ENCODE measurements around the gene TRMU. TPM values are rescaled to one million over a fixed set of nuclear protein-coding genes. Genes with fewer than 3 reads are reported as not detected.
A peak's percentile ranks its signal among the peaks of the same experiment; 100 is the strongest.

The TRMU gene
- total RNA-seq, 1 donor from 2014 or later: 42.2 TPM

DNA sequence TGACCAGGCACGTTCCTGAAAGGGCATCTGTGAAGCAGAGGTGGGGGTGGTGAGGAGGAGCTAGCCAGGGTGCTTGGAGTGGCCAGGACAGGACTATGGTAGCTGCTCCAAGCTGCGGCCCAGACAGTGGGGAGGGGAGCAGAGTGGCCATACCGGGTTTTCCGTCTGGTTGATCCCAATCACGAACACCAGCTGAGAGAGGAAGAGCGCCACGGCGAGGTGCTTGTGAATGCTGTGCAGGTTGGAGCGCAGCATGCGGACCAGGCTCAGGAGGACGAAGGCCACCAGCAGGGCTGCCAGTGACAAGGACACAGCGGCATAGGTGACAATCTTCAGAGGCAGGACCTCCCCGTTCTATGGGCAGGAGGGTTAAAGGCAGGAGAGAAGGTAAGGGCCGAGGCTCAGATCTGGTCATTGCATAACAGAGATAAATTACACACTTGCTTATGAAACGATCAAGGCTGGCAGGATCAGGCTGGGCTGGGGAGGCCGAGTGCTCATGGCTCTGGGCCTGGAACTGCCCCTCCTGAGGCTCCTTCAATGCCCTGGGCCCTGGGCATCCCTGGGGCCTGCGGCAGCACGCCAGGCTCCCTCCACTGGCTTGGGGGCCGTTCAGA, 41.5 kb downstream of the TRMU start:
- intact Hi-C loops (cut with DNase I): loop anchor here (5.0 kb wide), 1 partner anchor 160 kb away; the partner anchor contains the start of gene CELSR1
- DNase-seq (ENCODE audit: missing footprints) (peak; percentile 68), ATAC-seq (peak; percentile 54)

DNA sequence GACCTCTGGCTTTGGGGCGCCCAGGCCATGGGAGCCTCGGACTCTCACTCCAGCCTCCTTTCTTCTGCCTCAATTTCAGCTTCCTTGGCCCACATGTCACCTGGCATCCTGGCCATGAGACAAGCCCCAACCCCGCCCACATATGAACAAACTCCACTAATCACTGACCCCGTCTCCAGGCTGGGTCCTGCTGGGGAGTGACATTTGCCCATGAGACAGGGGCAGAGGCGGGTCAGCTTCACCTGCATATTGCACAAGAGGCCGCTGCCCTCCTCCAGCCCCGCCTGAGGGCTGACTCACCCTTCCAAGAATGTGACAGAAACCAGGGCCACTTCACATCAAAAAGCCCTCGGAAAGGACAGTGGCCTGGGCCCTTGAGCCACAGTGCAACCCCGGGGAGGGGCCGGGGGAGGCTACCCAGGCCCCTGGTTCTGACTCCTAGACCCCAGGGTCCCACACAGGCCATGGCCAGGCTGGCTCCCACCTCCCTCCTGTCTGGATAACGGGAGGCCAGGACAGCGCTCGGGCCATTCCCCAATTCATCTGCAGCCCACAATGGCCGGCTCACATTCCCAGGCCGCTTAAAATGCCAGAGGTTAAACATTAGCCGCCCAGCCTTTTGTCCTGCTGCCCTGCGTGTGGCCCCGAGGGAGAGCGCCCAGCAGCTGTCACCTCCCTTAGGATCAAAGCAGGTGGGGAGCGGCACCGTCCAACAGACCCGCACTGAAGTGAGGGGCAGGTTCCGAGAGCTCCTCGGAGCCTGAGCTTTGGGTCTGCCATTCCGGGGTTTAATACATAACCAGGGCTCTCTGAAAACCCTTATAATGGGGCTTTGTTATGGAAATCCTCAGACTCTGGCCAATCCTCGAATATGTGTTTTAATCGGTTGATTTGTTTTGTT, 42.3 kb downstream of the TRMU start:
- DNase-seq (ENCODE audit: missing footprints) (peak; percentile 32), ATAC-seq (peak; percentile 65)
- intact Hi-C loops (cut with DNase I): loop anchor here (5.0 kb wide), 1 partner anchor 160 kb away; the partner anchor contains the start of gene CELSR1

DNA sequence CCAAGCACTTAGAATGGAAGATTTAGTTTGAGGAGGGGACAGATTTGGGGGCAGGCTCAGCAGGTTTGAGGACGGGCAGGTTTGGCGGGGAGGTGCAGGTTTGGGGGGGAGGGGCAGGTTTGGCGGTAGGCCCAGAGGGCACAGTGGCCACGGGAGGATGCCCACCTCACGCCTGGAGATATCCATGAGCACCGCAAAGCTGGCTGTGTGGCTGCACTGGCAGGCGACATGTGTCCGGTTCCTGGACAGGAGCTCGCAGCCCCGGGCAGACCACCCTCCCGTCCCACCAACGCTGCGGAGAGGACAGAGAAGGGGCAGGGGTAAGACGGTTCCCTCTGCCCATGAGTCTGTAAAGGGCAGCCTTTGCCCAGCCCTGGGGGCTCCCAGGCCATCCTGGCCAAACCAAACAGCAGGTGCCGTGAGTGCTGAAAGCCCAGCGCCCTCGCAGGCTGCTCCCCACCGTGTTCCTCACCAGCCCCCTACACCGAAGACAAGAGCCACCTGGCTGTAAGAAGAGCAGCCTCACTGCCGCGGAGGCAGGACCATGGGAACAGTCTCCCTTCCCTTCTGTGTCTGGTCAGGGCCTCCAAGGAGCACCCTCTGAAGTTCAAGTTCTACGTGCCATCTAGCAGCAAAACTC, 43.0 kb downstream of the TRMU start:
- peak; percentile 57 for DNase-seq (ENCODE audit: missing footprints)
- intact Hi-C loops (cut with DNase I): loop anchor here (5.0 kb wide), 1 partner anchor 159 kb away; the partner anchor contains the start of gene CELSR1

DNA sequence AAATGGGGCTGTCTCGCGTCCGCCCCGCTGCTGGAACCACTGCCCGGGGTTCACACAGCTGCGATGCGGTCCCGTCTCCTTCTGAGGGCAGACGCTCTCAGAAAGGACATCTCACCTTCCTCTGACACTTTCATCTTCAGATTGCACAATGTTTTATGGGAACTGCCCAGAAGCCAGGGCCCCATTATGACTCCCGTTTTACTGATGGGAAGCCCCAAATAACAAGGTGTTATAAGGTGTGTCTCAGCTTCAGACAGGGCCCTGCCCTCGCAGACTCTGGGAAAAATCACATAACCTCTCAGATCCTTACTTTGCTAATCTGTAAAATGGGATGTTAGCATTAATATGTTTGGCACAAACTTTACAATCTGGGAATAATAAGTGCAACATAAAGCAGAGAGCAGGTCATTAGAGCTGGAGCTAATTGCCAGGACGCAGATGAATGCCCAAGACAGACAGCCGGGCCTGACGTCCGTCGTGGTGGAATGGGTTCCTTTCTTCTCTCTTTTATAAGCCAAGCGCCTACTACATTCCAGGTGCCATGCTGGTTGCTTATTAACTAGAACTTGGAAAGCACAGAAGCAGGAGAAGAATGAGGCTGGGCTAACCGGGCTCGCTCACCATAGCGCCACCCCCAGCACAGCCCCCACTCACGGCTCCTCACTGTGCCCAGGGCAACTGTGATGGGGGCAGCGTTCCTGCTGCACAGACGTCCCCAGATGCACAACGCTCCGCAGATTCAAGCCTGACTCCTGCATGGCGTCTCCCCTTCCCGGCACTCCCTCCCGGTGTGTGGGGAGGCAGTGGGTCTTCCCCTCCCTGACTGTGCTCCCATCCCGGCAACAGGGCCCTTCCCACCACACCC, 43.8 kb downstream of the TRMU start:
- DNase-seq (ENCODE audit: missing footprints) (peak; percentile 32), ATAC-seq (no peak)
- intact Hi-C loops (cut with DNase I): loop anchor here (5.0 kb wide), 1 partner anchor 158 kb away; the partner anchor contains the start of gene CELSR1

More for the DNA sequence above, 43.0 kb downstream of the TRMU start:
- ATAC-seq: no peak

DNA sequence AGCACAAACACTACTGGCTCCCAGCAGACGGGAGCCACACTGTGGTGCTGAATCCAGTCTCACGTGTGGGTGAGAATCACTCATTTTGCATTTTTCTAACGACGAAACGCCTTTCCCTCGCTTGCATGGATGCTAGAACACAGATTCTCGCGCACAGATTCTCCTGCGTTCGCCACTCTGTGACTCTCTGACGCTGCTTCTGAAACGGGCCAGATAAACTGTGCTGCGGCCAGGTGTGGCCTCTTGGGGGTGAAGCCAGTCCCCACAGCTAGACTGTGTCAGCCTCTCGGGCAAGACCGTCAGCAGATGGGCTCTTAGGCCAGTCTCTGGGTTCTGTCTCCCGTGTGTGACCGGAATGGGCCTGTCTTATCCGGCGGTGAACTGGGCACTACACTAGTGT, 44.6 kb downstream of the TRMU start:
- DNase-seq (ENCODE audit: missing footprints): peak; percentile 41
- intact Hi-C loops (cut with DNase I): no loop called here
- no peak for ATAC-seq

- peak; percentile 45 for DNase-seq (ENCODE audit: missing footprints)
- ATAC-seq: no peak
- intact Hi-C loops (cut with DNase I): no loop called here
Measured at GRCh38 chr22:46380581-46380980, 45.1 kb downstream of the TRMU start.

- DNase-seq (ENCODE audit: missing footprints) (no peak), ATAC-seq (no peak)
- intact Hi-C loops (cut with DNase I): no loop called here
Measured at GRCh38 chr22:46381142-46381541, 45.6 kb downstream of the TRMU start.

DNA sequence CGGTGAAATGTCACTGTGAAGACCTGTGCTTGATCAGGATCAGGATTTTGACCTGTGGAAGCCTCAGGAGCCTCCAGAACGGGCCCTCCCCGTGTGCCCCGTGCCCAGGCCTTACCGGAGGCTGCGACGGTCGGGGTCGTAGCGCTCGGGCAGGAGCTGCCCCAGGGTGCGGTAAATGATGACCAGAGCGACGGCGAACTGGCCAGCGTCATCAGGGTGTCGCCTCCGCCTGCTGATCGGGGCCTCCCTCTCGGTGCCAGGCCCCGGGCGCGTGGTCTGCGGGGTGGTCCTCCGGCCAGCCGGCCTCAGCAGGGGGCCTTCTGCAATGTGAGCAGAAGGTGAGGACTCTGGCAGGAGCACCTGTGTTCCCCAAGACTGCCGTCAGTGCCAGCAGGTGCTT, 46.2 kb downstream of the TRMU start:
- no peak for ATAC-seq
- intact Hi-C loops (cut with DNase I): no loop called here

DNA sequence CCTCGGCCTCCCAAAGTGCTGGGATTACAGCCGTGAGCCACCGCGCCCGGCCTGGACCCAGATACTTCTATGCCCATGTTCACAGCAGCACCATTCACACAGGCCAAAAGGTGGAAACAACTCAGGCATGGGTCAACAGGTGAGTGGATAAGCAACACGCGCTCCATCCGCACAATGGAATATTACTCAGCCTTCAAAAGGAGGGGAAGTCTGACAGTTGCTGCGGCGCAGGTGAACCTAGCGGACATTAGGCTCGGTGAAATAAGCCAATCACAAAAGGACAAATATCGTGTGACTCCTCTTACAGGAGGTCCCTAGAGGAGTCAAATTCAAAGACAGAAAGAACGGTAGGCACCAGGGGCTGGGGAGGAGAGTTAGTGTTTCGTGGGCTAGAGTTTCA, 47.0 kb downstream of the TRMU start:
- no peak for DNase-seq (ENCODE audit: missing footprints)
- ATAC-seq: no peak
- intact Hi-C loops (cut with DNase I): no loop called here

More for the DNA sequence above, 46.2 kb downstream of the TRMU start:
- DNase-seq (ENCODE audit: missing footprints): no peak

DNA sequence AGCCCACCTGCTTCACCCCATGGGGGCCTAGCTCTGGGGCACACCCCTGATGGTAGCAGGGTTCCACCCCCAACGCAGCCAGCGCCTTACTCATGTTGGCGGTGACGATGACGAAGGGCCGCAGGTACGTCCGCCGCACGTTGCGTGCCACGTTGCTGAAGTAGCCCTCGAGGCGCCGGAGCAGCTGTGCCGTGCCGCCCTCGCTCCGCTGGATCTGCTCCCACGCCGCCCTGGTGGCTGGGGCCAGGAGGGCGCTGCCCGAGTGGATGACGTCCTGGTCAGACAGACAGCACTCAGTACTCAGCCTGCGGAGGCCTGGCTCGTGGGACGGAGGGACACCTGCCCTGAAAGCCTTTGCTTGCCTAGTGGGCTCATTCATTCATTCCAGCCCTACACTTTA, 50.8 kb downstream of the TRMU start:
- DNase-seq (ENCODE audit: missing footprints) (no peak), ATAC-seq (no peak)
- intact Hi-C loops (cut with DNase I): no loop called here

DNA sequence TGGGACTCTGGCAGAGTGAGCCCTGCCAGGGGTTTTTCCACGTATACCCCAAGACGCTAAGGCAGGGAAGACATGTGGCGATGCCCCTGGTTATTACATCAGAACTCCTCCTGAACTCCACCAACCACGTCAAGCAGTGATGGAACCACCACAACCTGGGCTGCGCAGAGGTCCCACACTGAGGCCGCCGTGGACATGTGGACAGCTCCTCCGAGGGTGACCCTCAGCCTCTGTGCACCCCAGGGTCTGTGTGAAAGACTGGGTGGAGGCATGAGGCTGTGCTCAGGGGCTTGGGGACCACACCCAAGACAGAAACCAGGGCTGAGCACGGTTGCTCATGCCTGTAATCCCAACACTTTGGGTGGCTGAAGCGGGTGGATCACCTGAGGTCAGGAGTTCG, 52.2 kb downstream of the TRMU start:
- DNase-seq (ENCODE audit: missing footprints) (no peak), ATAC-seq (no peak)
- intact Hi-C loops (cut with DNase I): no loop called here

GRCh38 chr22:46388647-46389046, 53.1 kb downstream of the TRMU start:
- DNase-seq (ENCODE audit: missing footprints) (no peak), ATAC-seq (no peak)
- intact Hi-C loops (cut with DNase I): no loop called here

GRCh38 chr22:46389081-46389480, 53.6 kb downstream of the TRMU start:
- no peak for ATAC-seq
- intact Hi-C loops (cut with DNase I): no loop called here
- no peak for DNase-seq (ENCODE audit: missing footprints)

DNA sequence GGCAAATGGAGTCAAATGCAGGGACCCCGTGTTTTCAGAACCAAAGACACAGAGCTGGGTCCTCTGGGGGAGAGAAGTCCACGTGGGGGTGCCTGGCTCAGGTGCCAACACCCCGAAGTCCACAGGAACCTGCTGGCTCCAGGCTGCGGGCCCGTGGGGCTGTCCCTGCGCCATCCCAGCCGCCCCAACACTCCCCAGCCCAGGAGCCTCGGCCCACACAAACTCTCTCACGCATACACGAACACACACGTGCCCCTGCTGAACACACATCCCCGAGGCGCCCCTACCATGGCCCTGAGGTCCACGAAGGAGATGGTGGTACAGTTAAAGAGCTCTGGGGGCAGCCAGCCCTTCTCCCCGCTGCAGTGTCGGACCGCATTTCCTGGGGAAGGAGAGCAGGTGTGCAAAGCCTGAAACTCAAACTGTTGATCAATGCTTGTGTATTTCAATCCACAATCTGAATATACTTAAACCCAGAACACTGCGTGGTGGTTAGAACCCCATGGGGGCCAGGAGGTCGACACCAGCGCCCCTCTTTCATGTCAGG, 54.7 kb downstream of the TRMU start:
- no peak for ATAC-seq
- no peak for DNase-seq (ENCODE audit: missing footprints)
- intact Hi-C loops (cut with DNase I): loop anchor here (1.0 kb wide), 1 partner anchor 36 kb away; no protein-coding TSS in a partner anchor

DNA sequence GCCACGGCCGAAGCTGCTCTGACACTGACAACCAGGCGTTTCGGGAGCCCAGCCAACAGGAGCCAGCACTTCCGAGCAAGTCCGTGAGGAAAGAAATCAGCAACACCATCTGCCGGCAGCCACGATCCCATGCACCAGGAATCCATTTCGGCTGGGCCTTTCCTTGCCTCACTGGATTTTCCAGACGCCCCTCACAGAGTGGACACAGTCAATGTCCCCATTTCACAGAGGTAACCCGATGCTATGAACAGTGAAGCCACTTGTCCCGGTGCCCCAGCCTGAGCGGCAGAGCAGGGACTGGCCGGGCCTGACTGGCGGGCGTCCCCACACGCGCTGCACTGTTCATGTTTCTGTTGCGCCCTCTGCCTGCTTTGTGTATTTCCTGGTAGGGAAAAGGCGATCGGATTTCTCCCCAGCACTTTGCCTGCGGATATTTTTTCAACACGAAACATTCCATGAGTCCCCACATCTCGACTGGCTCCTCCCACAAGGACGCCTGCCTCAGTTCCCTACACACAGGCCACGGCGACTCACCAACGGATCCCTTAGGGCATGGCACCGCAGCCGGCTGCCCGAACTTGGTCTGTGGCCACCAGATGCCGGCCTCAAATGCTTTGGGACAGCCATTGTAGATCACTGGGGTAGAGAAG, 55.3 kb downstream of the TRMU start:
- intact Hi-C loops (cut with DNase I): loop anchor here (1.0 kb wide), 1 partner anchor 36 kb away; no protein-coding TSS in a partner anchor
- no peak for DNase-seq (ENCODE audit: missing footprints)
- peak; percentile 51 for ATAC-seq

GRCh38 chr22:46391486-46392136, 56.1 kb downstream of the TRMU start:
- DNase-seq (ENCODE audit: missing footprints) (no peak), ATAC-seq (no peak)
- intact Hi-C loops (cut with DNase I): no loop called here

- intact Hi-C loops (cut with DNase I): no loop called here
- ATAC-seq: no peak
- no peak for DNase-seq (ENCODE audit: missing footprints)
Measured at GRCh38 chr22:46392137-46392844, 56.8 kb downstream of the TRMU start.

All from Right ventricle myocardium inferior (tissue), 1 donor.